NCI-H1436 treated with DMSO at 0.1 percent for 48 hours (cell line): ENCODE results near the gene NTRK2.

Source experiments
- DNase-seq: peaks from one replicate; lab custom pipeline; 2025; lab: John Stamatoyannopoulos, UW

Gene NTRK2

DNA sequence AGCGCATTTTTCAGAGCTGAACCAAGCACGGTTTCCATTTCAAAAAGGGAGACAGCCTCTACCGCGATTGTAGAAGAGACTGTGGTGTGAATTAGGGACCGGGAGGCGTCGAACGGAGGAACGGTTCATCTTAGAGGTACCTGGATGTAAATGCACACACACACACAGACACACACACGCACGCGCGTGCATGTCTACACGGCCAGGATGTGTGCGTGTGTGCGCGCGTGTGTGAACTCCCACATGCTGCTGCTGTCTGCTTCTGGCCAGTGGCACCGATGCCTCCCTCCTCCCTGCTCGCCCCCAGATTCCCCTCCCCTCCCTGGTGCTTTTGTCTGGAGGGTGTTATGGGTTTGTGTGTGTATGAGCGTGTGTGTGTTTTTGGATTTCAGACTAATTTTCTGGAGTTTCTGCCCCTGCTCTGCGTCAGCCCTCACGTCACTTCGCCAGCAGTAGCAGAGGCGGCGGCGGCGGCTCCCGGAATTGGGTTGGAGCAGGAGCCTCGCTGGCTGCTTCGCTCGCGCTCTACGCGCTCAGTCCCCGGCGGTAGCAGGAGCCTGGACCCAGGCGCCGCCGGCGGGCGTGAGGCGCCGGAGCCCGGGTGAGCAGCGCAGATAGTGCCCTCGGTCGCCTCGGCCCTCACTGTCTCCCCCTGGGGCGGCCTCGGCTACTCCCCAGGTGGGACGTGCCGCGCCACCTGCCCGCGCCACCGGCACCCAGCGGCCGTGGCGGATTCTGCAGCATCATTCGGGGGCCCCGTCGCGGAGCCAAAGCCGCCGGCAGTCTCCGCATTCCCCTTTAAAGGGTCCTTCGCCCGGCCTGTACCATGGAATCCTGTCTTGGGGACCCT is at the start of gene NTRK2:
Gene NTRK2 (plus strand): TSS at position 442 of the 850 bp plus-strand sequence. CDS start 1,020 bp downstream, outside the sequence.
- DNase-seq = no peak

DNA sequence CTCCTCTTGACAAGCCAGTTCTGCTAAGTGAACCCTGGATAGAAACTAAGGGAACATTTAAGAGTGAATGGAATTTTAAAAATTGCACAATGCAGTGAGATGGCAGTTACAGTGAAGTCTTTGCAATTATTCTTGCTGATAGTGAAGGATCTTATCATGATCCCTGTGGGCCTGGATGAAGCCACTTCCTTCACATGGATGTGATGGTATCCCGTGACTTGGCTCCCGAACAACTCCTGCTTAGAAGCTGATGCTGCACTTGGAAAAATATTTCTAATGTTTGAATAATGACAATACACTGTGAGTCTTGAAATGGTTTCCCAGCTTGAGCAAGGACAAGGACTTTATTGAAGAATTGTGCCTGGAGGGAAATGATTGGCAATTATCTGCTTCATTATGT is 49.2 kb upstream of the NTRK2 start:
- DNase-seq = no peak

DNA sequence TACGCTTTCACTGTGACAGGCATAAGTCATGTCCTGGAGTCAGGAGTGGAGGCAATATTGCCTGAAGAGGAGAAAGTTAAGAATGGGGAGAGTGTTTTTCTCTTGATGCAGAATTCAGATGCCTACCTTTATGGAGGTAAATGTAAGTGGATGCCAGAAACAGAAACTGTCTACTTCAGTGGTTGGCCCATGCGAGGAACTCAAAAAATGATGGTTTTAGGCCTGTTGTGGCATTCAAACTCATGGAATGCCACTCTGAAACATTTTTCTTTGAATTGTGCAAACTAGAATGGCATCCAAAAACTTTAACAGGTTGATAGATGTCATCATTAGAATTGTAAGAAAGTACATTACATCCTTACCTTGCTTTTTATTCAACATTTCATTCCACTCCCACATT is 47.7 kb upstream of the NTRK2 start:
- DNase-seq = no peak

DNA sequence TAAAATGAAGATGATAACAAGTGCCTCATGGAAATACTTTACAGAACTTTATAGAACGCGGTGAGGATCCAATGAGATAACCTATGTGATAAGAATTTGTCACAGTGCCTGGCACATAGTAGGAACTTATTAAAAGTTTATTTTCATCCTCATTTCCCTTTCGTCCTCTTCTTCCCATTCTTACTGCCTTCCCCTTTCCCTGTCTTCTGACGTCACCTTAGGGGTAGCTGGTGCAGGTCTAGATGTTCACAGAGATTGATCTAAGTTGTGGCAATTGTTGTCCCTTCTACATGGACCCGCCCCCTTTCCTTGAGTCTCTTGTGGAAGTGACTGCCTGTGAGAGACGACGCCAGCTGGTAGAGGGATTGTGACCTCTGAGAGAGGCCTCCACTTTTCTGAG is 46.5 kb upstream of the NTRK2 start:
- DNase-seq = no peak

DNA sequence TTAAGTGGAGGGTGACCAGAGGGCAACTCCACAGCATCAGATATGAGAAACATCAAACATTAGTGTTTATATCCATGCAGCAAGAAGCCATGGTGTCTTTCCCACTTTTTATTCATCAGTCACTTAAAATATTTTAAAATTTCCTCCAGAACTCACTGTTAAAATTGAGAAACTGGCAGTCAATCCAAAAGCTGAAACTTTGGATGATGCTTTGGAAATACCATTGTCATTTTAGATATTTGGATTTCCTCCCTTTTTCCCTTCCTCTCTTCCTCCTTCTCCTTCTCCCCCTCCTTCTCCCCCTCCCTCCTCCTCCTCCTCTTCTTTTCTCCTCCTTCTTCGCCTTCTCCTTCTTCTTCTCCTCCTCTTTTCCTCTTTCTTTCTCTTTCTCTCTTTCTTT is 33.1 kb upstream of the NTRK2 start:
- DNase-seq = no peak

DNA sequence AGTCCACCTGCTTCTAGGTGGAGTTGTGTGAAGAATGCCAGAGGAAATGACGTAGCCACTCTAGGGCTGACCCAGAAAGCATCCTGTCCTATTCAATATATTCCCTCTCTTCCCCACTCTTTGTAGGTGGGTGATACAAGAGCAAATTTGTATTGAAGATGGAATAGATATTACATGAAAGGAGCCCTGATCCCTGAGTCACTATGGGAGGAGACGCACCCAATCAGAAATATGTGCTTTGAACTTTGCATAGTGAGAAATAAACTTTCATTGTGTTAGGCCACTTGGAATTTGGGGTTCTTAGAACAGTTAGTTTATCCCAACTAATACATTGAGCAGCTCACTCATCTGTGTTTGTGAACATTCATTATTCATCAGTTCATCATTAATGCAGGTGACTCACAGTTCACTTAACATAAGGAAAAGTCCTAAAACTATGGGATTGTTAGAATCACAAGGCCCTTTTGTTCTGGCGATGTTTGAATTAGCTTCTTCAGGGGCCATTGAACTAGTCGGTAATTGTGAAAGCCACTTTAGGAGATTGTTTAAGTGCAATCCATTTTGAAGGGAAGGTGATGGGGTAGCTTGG is 26.9 kb upstream of the NTRK2 start:
- no peak for DNase-seq

DNA sequence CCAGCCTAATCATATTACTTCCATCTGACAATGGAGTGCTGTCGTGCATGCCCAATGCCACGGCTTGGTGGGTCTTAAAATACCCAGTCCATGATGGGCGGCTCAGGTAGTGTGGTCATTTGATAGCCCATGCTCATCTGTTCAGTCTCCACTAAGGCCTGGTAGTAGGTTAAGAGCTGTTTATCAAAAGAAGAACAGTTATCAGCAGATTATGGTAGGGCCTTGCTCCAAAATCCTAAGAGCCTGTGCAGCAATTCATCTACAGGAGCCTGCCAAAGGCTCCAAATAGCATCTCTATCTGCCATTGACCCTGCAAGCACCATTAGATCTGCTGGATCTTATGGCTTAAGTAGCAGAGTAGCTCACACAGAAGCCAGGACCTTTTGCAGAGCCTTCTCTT is 21.8 kb upstream of the NTRK2 start:
- DNase-seq = no peak

DNA sequence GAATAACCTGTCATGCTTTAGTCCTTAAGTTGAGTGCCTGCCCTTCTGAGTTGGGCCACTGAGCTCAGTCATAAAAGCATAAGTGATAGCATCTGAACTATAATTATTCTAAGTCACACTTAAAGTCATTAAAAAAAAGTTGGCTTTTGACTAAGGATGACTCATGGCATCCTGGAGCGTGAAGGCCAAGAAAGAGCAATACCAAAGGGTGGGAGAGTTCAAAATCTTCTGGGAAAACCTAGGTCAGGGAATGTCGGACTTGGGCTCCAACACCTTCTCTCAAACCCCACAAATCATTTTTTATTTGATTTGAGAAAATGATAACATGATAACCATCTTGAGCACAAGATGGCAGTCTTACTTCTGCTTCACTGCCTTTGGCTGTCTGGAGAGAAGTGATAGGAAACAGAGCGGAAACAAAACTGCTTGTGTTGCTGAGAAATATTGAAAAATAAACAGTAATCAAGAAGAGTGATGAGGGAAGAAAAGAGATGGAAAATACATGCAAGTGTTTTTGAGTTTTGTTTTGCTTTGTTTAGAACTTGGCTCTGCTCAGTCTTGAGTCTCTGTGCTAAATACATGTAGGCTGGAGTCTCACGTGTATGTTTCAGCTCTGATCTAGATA is 16.9 kb upstream of the NTRK2 start:
- DNase-seq = no peak

DNA sequence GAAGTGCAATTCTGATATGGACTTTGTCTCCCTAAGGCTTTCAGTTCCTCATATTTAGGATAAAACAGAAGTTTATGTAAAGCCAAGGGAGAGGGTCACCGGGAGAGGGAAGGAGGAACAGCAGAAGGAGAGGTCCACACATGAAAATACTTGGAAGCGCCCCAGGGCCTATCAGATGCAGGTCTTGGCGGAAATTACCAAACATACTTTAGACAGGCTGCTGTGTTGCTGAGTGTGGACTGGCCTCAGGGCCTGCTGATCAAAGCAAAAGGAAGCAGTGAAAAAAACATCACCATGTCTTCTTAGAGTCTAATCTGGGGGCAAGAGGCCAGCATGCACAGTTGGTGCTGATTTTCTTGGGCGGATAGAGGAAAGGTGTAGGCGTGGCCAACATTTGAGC is 14.1 kb upstream of the NTRK2 start:
- no peak for DNase-seq

DNA sequence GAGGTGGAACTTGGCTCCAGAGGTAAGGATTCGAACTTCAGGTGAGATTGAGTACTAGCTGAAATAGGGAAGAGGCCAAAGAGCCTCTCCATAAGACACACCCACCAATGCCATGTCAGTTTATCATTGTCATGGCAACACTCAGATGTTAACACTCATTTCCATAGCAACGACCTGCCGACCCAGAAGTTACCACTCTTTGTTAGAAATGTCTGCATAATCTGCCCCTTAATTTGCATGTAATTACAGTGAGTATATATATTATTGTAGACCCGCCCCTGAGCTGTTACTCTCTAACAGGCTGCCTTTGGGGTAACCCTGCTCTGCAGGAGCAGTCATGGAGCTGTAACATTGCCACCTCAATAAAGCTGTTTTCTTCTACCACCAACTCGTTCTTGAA is 10.2 kb upstream of the NTRK2 start:
- no peak for DNase-seq

DNA sequence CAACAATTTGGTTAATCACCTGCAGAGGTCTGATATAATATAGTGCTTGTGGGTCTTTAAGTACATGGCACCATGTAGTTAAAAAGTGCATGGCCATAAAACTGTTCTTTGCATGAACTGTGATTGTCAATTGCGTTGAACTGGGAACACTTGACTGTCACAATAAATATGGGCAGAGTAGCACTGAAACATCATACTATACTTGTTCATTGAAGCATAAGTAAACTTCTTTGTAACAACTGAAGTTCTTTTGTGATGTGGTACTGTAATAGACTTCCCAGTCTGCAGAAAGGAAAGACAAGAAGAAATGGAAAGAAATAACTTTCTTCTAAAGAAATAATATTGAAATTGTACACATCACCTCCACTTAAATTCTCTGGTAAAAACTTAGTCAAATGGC is 9.8 kb upstream of the NTRK2 start:
- no peak for DNase-seq

DNA sequence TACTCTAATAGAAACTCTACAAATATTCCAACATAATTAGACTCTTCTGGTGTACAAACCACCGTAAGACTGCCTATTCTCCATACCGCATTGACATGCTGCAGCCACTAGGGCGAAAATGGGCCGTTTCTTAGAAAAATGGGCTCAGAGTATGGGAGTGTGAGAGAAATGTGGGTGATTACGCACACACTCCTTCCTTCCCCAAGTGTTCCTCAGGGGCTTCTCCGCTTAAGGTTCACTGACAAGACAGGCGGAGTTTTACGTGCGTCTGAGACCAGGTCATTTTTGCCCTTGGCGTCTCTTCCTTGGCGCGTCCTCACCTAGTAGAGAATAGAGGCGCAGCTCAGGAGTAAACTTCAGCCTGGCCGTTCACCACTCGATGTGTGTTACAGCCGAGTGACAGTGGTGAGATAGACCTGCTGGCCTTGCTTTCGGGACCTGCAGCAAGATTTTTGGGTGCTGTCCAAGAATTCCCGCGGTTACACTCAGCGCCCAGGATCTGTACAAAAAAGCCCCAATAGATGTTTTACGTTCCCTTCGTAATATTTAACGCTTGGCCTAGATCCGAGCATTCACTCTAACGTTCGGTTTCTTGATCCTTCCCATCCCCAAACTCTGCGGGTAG is 1.8 kb upstream of the NTRK2 start:
- DNase-seq = no peak

DNA sequence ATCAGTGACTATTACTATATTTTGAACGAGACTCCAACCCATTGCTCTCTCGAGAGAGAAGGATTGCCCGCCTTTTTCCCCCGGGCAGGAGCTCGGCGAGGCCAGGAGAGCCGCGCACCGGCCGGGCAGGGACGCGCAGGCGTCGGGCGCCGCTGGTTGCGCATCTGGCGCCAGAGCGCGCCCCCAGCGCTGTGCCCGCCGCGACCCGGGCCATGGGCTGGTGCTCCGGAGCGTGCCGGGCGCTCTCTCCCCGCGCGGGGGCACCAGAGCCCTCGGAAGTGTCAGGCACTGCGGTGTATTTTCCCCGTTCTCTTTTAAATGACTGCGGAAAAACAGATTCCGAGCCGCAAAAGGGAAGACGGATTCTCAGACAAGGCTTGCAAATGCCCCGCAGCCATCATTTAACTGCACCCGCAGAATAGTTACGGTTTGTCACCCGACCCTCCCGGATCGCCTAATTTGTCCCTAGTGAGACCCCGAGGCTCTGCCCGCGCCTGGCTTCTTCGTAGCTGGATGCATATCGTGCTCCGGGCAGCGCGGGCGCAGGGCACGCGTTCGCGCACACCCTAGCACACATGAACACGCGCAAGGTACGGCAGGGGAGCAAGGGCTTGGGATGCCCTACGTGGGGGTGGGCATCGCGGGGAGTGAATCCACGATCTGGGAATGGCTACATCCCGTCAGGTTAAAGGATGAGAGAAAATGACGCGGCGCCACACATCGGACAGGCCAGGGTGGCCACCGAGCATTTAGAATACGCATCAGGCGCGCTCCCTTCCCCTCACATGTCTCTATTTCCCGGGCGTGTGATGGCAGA is 1.1 kb upstream of the NTRK2 start:
- DNase-seq = no peak

DNA sequence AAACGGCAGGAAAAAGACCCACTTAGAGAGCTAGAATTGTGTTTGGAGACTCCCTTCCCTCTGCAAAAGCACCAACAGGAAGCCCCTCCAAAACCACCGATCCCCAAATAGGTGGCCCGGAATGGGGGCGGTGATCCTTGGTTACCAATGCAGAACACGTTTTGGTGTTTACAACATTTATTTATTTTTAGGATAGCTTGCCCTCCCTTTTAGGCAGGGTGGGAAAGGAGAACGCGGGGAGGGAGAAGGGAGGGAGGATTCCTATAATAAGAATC is 579 bp upstream of the NTRK2 start:
- DNase-seq = no peak

DNA sequence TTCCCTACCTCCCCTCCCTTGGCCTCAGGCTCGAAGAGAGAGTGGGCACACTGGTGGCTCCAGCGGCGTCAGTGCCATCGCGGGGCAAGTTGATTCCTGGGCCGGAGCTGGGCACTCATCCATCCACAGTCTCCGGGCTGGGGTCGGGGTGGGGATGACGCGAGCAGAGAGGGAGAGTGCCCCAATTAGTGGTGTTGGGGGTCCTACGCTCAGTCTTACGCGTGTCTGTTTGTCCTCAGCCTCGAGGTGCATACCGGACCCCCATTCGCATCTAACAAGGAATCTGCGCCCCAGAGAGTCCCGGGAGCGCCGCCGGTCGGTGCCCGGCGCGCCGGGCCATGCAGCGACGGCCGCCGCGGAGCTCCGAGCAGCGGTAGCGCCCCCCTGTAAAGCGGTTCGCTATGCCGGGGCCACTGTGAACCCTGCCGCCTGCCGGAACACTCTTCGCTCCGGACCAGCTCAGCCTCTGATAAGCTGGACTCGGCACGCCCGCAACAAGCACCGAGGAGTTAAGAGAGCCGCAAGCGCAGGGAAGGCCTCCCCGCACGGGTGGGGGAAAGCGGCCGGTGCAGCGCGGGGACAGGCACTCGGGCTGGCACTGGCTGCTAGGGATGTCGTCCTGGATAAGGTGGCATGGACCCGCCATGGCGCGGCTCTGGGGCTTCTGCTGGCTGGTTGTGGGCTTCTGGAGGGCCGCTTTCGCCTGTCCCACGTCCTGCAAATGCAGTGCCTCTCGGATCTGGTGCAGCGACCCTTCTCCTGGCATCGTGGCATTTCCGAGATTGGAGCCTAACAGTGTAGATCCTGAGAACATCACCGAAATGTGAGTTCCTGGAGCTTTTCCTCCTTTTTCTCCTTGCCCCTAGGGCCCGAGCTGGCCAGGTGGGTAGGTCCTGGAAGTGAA is 861 bp downstream of the NTRK2 start:
- no peak for DNase-seq

DNA sequence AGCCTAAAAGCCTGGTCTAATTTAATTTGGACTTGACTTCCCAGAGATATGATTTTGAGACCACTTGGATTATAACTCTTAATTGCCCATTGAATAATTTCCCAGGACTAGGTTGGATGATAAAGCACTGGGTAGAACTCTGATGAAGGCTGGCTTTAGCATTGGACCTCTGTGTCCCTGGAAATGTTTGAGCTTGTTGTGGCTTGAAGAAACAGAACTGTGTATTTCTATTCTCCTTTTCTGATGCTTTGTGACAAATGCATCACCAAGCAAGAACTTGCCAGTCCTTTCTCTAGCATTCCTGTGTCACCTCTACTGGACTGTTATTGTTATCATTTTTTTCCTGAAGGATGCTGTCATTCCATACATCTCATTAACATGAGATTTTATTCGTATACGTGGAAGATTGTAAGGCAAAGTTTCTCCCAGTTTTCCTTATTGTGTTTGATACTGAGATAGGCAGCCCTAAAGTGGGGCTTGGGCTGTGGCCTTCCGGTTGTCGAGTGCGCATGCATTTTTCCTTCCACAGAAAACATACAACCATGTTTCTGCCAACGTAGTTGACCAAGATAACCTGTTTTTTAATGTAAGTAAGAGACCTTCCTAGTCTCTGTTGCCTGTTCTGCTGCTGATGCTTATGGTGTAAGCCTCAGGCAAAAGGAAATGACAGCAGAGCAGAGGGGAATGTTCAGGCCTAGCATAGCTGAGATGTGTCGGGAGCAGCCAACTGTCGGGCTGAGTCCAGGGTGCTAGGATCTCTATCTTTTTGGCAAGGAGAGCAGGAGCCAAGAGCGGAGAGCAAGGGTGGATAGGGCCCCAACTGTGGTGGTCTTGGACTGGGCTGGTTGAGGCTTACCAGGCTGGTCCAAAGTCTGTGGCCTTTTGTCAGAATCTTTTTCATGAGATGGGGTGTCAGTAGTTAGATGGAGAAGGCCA is 2.3 kb downstream of the NTRK2 start:
- DNase-seq = no peak

DNA sequence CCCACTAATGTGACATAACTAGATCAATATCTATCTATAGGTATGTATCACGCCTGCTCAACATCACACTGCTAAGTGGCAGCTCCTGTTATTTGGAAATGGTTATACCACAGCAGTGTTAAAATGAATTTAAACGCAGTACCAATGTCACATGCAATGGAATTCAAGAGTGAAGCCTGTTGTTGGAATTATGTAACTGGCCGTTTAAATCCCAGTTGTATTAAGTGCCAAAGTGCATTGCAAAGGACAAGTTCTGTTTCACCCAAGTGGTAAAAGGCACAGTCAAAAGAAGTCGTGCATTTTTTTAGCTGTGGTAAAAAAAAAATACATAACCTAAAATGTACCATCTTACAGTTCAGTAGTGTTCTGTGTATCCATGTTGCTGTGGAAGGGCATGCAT is 4.3 kb downstream of the NTRK2 start:
- no peak for DNase-seq

DNA sequence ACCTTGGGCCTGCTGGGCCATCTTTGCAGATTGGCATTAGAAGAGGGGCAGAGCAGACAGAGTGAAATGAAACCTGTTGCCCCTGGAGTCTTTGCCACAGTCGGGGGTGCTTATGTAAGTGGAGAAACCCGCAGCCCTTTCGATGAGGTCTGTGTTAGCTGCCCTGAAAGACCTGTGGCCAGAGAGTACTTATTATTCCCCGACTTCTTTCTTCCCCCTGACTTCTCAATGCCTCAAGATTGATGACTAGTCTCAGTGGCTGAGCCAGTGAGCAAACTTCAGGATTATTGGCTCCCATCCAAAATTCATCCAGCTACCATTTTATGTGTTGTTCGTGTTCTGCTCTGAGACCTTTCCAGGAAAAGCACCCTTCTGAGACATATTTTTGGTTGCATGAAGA is 7.6 kb downstream of the NTRK2 start:
- no peak for DNase-seq

DNA sequence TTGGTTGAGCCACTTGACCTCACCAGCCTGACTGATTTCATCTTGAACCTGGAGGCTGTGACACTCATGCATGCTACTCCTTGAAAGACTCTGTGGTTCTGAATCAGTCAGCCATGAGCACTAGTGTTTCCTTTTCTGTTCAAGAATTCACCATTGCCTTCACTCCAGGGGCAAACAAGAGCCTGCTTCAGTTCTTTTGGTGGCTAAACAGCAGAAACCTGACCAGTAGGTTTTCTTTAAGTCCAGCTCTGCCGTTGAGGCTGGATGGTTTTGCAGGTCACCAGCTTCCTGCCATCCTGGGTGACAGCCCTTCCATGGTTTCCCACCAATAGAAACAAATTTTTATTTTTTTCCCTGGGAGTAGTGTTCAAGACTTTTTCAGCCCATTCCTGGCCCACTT is 10.0 kb downstream of the NTRK2 start:
- no peak for DNase-seq
